SIG-M5 treated with dmso at 0.1 percent for 504 hours (cell line): ENCODE results near the gene RCBTB1.
A peak's percentile ranks its signal among the peaks of the same experiment; 100 is the strongest.
"Not testable (repeated sequence)": the region's sequence is repeated elsewhere in the genome, so short reads cannot be mapped to it uniquely, and the experiment has no call there.

Experiments used
- DNase-seq: peaks from one replicate; lab custom pipeline; 2025; ENCODE audit not compliant: unreplicated experiment; lab: John Stamatoyannopoulos, UW

RCBTB1 gene

GRCh38 chr13:49606747-49607648 is 21.6 kb upstream of the RCBTB1 start:
- peak; percentile 92 for DNase-seq

GRCh38 chr13:49604570-49604969 is 19.2 kb upstream of the RCBTB1 start:
- no peak for DNase-seq

GRCh38 chr13:49602615-49603014 is 17.3 kb upstream of the RCBTB1 start:
- DNase-seq: not testable (repeated sequence)

- DNase-seq: no peak
Measured at GRCh38 chr13:49602005-49602404, 16.6 kb upstream of the RCBTB1 start.

- no peak for DNase-seq
Measured at GRCh38 chr13:49597043-49597641, 11.8 kb upstream of the RCBTB1 start.

GRCh38 chr13:49596221-49596620 is 10.9 kb upstream of the RCBTB1 start:
- no peak for DNase-seq

- DNase-seq: no peak
Measured at GRCh38 chr13:49594576-49594975, 9.2 kb upstream of the RCBTB1 start.

GRCh38 chr13:49593876-49594275 is 8.5 kb upstream of the RCBTB1 start:
- DNase-seq: not testable (repeated sequence)

- not testable (repeated sequence) for DNase-seq
Measured at GRCh38 chr13:49590714-49591113, 5.4 kb upstream of the RCBTB1 start.

GRCh38 chr13:49587311-49587847 is 2.0 kb upstream of the RCBTB1 start:
- no peak for DNase-seq

- no peak for DNase-seq
Measured at GRCh38 chr13:49586717-49587116, 1.4 kb upstream of the RCBTB1 start.

- no peak for DNase-seq
Measured at GRCh38 chr13:49584771-49585182, 581 bp downstream of the RCBTB1 start.

- no peak for DNase-seq
Measured at GRCh38 chr13:49580980-49581680, 4.2 kb downstream of the RCBTB1 start.

- no peak for DNase-seq
Measured at GRCh38 chr13:49579501-49579900, 5.9 kb downstream of the RCBTB1 start.

GRCh38 chr13:49571299-49572240 is 13.8 kb downstream of the RCBTB1 start:
- DNase-seq: no peak

- DNase-seq: peak; percentile 3
Measured at GRCh38 chr13:49569993-49570689, 15.2 kb downstream of the RCBTB1 start.

- DNase-seq: no peak
Measured at GRCh38 chr13:49567491-49567890, 17.9 kb downstream of the RCBTB1 start.

- DNase-seq: no peak
Measured at GRCh38 chr13:49566461-49566860, 18.9 kb downstream of the RCBTB1 start.

GRCh38 chr13:49565461-49565860 is 19.9 kb downstream of the RCBTB1 start:
- DNase-seq: not testable (repeated sequence)

GRCh38 chr13:49563516-49563915 is 21.8 kb downstream of the RCBTB1 start:
- DNase-seq: peak; percentile 33
